NCI-H146 (cell line): ENCODE data around the gene LPCAT1.
A peak's percentile ranks its signal among the peaks of the same experiment; 100 is the strongest.
"Not testable (repeated sequence)": the region's sequence is repeated elsewhere in the genome, so short reads cannot be mapped to it uniquely, and the experiment has no call there.

Experiments
- DNase-seq: peaks from one replicate; lab custom pipeline; 2025; lab: John Stamatoyannopoulos, UW

LPCAT1 gene

GRCh38 chr5:1541702-1542400 is 18.1 kb upstream of the LPCAT1 start:
- no peak for DNase-seq

- no peak for DNase-seq
Measured at GRCh38 chr5:1540831-1541701, 17.3 kb upstream of the LPCAT1 start.

GRCh38 chr5:1540166-1540565 is 16.4 kb upstream of the LPCAT1 start:
- DNase-seq, result no peak

GRCh38 chr5:1539393-1540161 is 15.8 kb upstream of the LPCAT1 start:
- not testable (repeated sequence) for DNase-seq

- DNase-seq, result no peak
Measured at GRCh38 chr5:1538741-1539392, 15.1 kb upstream of the LPCAT1 start.

- DNase-seq, result no peak
Measured at GRCh38 chr5:1538276-1538675, 14.5 kb upstream of the LPCAT1 start.

- DNase-seq, result no peak
Measured at GRCh38 chr5:1537603-1538154, 13.9 kb upstream of the LPCAT1 start.

GRCh38 chr5:1536871-1537602 is 13.3 kb upstream of the LPCAT1 start:
- no peak for DNase-seq

- DNase-seq, result no peak
Measured at GRCh38 chr5:1536322-1536845, 12.6 kb upstream of the LPCAT1 start.

- no peak for DNase-seq
Measured at GRCh38 chr5:1535646-1536045, 11.9 kb upstream of the LPCAT1 start.

- DNase-seq, result no peak
Measured at GRCh38 chr5:1532384-1532783, 8.6 kb upstream of the LPCAT1 start.

- no peak for DNase-seq
Measured at GRCh38 chr5:1529498-1529897, 5.7 kb upstream of the LPCAT1 start.

GRCh38 chr5:1527533-1528205 is 3.9 kb upstream of the LPCAT1 start:
- no peak for DNase-seq

GRCh38 chr5:1526681-1527131 is 2.9 kb upstream of the LPCAT1 start:
- DNase-seq, result no peak

- no peak for DNase-seq
Measured at GRCh38 chr5:1526190-1526631, 2.5 kb upstream of the LPCAT1 start.

GRCh38 chr5:1525624-1526189 is 1.9 kb upstream of the LPCAT1 start:
- no peak for DNase-seq

- DNase-seq, result no peak
Measured at GRCh38 chr5:1524799-1525623, 1.3 kb upstream of the LPCAT1 start.

GRCh38 chr5:1524481-1524798 is 680 bp upstream of the LPCAT1 start:
- no peak for DNase-seq

GRCh38 chr5:1523480-1523792 is 324 bp downstream of the LPCAT1 start:
- DNase-seq, result peak; percentile 65
